ENCODE results near the gene AGAP1.

AGAP1 gene

DNA sequence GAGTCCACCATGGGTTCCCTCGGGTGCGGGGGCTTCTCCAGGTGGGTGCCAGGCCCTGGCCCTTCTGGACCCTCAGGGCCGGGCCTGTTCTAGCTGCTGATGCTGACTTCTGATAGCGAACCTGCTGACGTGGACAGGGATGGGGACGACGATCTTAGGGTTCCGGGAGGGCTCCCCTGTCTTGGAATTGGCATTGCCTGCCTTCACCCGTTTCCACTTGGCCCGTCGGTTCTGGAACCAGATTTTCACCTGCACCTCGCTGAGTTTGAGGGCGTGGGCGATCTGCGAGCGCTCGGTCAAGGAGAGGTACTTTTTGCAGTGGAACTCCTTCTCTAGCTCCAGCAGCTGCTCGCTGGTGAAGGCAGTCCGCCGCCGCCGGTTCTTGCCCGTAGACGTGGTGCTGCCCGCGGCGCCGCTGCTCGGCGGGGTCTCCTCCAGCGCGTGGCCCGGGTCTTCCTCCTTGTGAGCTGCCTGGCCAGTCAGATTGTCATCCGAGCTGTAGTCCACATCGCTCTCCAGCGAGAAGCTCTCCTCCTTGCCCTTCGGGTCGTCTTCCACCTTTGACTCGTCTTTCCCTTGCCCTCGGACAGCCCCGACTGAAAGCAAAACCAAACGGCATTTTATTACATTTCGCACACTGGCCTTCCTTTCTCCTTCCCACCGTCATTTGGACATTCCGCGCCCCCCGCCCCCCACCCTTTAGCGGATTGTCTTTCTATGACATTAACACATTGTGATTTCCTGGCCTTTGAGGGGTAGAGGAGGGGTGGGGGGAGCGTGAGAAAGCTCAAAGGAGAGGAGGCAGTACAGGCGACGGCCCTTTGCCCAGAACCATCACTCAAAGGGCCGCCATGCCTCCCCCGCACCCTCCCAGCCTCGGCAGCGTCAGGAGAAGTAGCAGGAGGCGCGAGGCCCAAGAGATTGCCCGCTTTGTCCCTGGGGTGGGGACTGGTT lies 672.3 kb downstream of the AGAP1 start:
- Histone ChIP-seq H3K36me3 (ENCODE audit: control insufficient read depth, insufficient read depth, low read length) (no peaks in the 10 kb centered on the region), H3K4me1 (ENCODE audit: control insufficient read depth, insufficient read depth, low read length) (peaks cover 30% of the 10 kb centered on the region), H3K27ac (ENCODE audit: insufficient read depth, low read depth, low read length, poor library complexity, severe bottlenecking) (peak overlapping the region; percentile 50), H3K4me3 (ENCODE audit: insufficient read depth, low read depth, low read length) (peak overlapping the region; percentile 55), H3K27me3 (ENCODE audit: control insufficient read depth, insufficient read depth, low read length, poor library complexity, severe bottlenecking) (peaks cover 100% of the 10 kb centered on the region), H3K9me3 (ENCODE audit: control insufficient read depth, low read length) (no peaks in the 10 kb centered on the region)
- WGBS, 2 experiments: 15 to 16% methylated on average over 54 to 58 of the region's 58 CpGs

DNA sequence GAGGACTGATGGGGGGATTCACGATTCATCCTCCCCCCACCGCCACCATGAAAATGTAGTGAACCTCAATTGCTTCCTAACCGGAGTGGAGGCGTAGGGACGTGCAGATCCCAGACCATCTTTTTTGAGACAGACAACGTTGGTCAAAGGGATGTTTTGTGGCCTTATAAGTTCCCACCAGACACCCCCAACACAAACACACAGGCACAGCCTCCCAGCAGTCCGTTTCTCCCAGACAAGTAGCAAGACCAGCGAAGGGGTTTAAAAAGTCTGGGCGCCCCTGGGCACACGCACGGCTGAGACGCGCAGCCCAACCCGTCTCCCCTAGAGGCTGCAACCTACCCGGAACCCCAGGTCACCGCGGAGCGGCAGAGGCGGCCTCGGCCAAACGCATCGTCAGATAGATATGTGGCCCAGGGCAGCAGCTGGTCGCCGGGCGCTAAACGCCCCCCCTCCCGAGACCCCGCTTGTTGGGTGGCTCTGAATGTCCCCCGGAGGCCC lies 673.0 kb downstream of the AGAP1 start:
- Histone ChIP-seq H3K4me1 (ENCODE audit: control insufficient read depth, insufficient read depth, low read length) (peaks cover 37% of the 10 kb centered on the region), H3K36me3 (ENCODE audit: control insufficient read depth, insufficient read depth, low read length) (no peaks in the 10 kb centered on the region), H3K27me3 (ENCODE audit: control insufficient read depth, insufficient read depth, low read length, poor library complexity, severe bottlenecking) (peaks cover 100% of the 10 kb centered on the region), H3K4me3 (ENCODE audit: insufficient read depth, low read depth, low read length) (peak overlapping the region; percentile 55), H3K9me3 (ENCODE audit: control insufficient read depth, low read length) (no peaks in the 10 kb centered on the region), H3K27ac (ENCODE audit: insufficient read depth, low read depth, low read length, poor library complexity, severe bottlenecking) (no peak overlapping the region)
- 1% methylated on average over 29 of the region's 29 CpGs for WGBS, 2 experiments

DNA sequence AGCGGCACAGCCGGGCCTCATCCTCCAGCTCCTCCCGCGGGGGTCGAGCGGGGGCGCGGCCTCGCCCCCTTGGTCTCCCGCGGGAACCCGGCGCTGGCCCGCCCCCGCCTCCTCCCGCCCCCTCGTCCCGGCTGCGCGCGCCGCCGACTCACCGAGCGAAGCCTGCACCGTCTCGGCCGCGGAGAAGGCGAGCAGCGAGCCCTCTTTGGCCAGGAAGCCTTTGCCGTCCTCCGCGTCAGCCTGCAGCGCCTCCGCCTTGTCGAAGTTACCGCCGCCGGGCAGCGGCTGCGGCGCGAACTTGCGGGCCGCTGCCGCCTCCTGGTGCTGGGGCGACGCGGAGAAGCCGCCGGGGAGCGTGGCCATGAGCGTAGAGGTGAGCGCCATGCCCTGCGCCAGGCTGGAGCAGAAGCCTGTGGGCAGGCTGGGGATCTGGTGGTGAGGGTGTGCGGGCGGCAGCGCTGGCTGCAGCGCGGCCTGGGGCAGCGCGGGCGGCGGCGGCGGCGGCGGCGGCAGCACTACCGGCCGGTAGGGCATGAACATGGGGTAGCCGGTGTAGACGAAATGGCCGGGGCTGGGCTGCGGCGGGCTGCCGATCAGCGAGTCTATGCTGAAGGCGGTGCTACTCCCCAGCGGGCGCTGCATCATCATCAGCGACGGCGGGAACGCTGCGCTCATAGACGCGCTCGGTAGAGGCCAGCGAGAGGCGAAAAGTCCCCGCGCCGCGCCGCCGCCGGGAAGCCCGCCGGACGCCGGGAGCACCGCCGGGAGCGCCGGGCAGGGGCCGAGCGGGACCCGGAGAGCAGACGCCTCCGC lies 673.7 kb downstream of the AGAP1 start:
- 0 to 1% methylated on average over 112 of the region's 112 CpGs for WGBS, 2 experiments
- Histone ChIP-seq H3K27me3 (ENCODE audit: control insufficient read depth, insufficient read depth, low read length, poor library complexity, severe bottlenecking) (peaks cover 100% of the 10 kb centered on the region), H3K9me3 (ENCODE audit: control insufficient read depth, low read length) (no peaks in the 10 kb centered on the region), H3K27ac (ENCODE audit: insufficient read depth, low read depth, low read length, poor library complexity, severe bottlenecking) (no peak overlapping the region), H3K4me3 (ENCODE audit: insufficient read depth, low read depth, low read length) (peak overlapping the region; percentile 55), H3K4me1 (ENCODE audit: control insufficient read depth, insufficient read depth, low read length) (peaks cover 43% of the 10 kb centered on the region), H3K36me3 (ENCODE audit: control insufficient read depth, insufficient read depth, low read length) (no peaks in the 10 kb centered on the region)

DNA sequence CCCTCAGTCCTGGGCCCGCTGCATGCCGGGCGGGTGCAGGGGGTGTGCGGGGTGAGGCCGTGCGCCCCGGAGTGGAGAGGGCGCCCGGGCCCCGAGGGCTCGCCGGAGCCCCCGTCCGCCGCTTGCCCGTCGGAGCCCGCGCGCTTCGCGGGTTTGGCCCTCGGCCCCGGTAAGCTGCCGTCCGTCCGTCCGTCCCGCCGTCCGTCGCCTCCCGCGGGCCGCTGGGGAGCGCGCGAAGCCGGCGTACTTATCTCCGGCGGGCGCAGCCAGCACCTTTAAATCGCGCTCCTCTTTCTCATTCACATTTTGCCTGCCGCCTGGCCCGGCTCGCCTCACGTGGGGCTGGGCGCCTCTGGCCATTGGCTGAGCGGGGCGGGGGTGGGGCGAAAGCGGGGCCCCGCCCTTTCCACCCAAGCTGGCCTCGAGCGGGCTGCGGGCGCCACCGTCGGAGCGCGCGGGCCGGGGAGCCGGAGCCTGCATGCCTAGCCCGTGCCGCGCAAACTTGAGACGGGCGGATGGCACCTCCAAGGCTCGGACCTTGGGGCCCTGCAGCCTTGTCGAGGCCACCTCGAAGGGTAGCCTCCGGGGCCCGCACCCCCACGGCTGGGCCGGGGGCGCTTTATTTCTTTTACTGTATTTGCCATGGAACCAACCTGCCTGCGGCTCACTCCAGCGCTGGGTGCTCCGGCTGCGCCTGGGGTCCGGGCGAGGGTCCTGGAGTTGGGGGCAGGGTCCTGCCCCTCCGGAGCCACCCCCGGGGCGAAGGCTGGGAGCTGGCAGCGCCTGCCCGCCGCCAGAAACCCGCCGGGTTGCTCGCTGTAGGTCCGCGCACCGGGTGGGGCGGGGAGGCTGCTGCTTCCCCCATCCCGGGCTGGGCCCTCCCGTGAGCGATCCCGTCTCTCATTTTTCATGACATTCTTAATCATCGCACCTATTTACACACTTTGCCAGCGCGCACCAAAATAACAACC lies 674.6 kb downstream of the AGAP1 start, which contains the start of gene GBX2:
TSS of gene GBX2 (minus strand) at position 277 of the 971 bp plus-strand sequence. CDS start 415 bp downstream, outside the sequence.
- Histone ChIP-seq H3K27me3 (ENCODE audit: control insufficient read depth, insufficient read depth, low read length, poor library complexity, severe bottlenecking) (peaks cover 100% of the 10 kb centered on the region), H3K4me1 (ENCODE audit: control insufficient read depth, insufficient read depth, low read length) (peaks cover 46% of the 10 kb centered on the region)

DNA sequence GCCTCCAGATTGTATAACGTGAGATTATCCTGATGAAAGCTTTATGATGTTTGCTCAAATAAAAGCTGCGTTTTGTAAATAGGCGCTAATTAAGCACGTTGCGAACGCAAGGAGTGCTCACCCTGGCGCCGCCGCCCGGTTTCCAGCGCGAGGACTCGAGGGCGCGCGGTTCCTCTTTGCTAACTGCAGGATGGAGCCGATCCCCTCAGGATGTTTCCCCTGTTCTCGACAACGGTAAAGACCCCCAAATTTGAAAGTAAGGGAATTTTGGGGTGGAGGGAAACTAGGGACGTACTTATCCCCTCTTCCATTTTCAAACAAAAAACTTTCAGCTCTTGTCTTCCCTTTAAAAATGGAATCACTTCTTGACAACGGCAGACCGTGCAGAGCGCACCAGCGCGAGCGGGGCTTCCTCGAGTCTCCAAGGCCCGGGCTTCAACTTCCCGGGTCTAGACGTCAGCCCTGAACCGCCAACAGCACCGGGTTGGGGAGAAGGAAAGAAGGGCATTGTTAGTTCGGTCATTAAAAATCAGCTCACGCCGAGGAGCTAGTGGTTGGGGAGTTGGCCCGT lies 675.4 kb downstream of the AGAP1 start:
- H3K36me3 ChIP-seq (ENCODE audit: control insufficient read depth, insufficient read depth, low read length): no peaks in the 10 kb centered on the region
- no peak overlapping the region for H3K27ac ChIP-seq (ENCODE audit: insufficient read depth, low read depth, low read length, poor library complexity, severe bottlenecking)
- peak overlapping the region; percentile 55 for H3K4me3 ChIP-seq (ENCODE audit: insufficient read depth, low read depth, low read length)
- peaks cover 100% of the 10 kb centered on the region for H3K27me3 ChIP-seq (ENCODE audit: control insufficient read depth, insufficient read depth, low read length, poor library complexity, severe bottlenecking)
- H3K9me3 ChIP-seq (ENCODE audit: control insufficient read depth, low read length): no peaks in the 10 kb centered on the region
- 1% methylated on average over 34 to 36 of the region's 36 CpGs for WGBS, 2 experiments
- peaks cover 50% of the 10 kb centered on the region for H3K4me1 ChIP-seq (ENCODE audit: control insufficient read depth, insufficient read depth, low read length)

More for the DNA sequence above, 674.6 kb downstream of the AGAP1 start, which contains the start of gene GBX2:
- H3K9me3 ChIP-seq (ENCODE audit: control insufficient read depth, low read length): no peaks in the 10 kb centered on the region
- H3K36me3 ChIP-seq (ENCODE audit: control insufficient read depth, insufficient read depth, low read length): no peaks in the 10 kb centered on the region
- 0 to 1% methylated on average over 102 to 105 of the region's 105 CpGs for WGBS, 2 experiments
- H3K4me3 ChIP-seq (ENCODE audit: insufficient read depth, low read depth, low read length): peak within 1 kb of the TSS; percentile 55
- H3K27ac ChIP-seq (ENCODE audit: insufficient read depth, low read depth, low read length, poor library complexity, severe bottlenecking): no peak within 1 kb of the TSS

DNA sequence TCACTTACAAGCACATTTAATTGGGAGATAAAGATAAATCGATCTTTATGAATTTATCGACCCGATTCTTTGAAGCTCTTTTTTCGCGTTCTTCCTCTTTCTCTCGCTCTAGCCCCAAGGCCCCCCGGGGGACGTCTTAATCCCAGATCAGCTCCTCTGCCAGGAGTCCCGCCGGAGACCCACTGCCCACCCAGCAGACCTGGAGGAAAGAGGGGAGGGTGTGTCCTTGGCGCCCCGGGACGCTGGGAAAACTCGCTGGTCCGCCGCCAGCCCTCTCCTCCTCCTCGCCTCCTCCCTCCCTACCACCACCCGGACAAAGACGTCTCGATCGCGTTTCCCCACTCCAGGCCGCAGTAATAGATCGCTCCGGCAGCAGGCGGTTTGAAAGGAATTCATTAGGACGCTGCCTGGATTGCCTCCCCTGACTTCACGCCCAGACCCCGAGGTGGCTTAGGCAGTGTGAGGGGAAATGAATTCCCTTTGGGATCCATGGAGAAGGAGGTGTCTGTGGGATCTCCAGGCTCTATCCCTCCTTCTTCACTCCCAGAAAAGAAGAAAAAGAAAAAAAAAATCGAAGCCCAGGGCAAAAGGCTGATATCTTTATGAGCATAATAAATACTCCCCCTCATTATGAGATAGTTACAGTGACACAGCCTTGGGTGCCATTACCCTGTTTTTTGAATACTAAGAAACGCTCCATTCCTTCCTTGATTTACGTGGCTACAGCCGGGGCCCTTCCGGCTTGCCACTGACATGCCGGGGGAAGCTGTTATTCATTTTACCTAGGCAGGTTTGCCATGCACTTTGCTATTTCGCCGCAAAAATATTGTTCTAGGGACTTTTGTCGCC lies 676.1 kb downstream of the AGAP1 start:
- peaks cover 55% of the 10 kb centered on the region for H3K4me1 ChIP-seq (ENCODE audit: control insufficient read depth, insufficient read depth, low read length)
- peaks cover 100% of the 10 kb centered on the region for H3K27me3 ChIP-seq (ENCODE audit: control insufficient read depth, insufficient read depth, low read length, poor library complexity, severe bottlenecking)
- no peak overlapping the region for H3K27ac ChIP-seq (ENCODE audit: insufficient read depth, low read depth, low read length, poor library complexity, severe bottlenecking)
- no peaks in the 10 kb centered on the region for H3K9me3 ChIP-seq (ENCODE audit: control insufficient read depth, low read length)
- H3K4me3 ChIP-seq (ENCODE audit: insufficient read depth, low read depth, low read length): no peak overlapping the region
- no peaks in the 10 kb centered on the region for H3K36me3 ChIP-seq (ENCODE audit: control insufficient read depth, insufficient read depth, low read length)
- WGBS, 2 experiments: 2% methylated on average over 37 to 38 of the region's 38 CpGs

DNA sequence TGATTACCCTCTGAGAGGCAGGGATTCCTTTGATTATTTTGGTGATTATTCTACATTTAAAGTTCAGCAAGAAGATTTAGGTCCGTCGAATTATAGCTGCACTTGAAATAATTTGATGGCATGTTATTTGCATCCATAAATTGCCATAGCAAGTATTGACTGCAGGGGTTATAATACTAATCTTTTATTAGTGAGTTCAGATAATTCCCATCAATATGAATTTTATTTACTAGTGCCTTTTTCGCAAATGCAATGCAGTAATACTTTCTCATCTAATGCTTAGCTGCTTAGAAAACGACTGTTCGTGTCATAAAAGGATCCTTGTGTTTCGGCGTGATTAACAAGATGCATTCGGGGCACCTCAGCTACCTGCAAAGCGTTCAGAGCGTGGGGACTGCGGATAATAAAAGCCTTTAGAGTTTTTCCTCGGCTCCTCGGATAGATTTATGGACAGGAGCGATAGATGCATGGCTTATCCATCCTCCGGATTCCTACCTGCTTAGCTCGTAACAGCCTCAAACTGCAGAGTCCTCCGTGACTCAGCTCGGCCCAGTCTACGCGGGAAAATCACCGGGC lies 676.8 kb downstream of the AGAP1 start:
- Histone ChIP-seq H3K27ac (ENCODE audit: insufficient read depth, low read depth, low read length, poor library complexity, severe bottlenecking) (no peak overlapping the region), H3K4me3 (ENCODE audit: insufficient read depth, low read depth, low read length) (no peak overlapping the region), H3K4me1 (ENCODE audit: control insufficient read depth, insufficient read depth, low read length) (peaks cover 59% of the 10 kb centered on the region), H3K27me3 (ENCODE audit: control insufficient read depth, insufficient read depth, low read length, poor library complexity, severe bottlenecking) (peaks cover 100% of the 10 kb centered on the region), H3K9me3 (ENCODE audit: control insufficient read depth, low read length) (no peaks in the 10 kb centered on the region), H3K36me3 (ENCODE audit: control insufficient read depth, insufficient read depth, low read length) (no peaks in the 10 kb centered on the region)
- 7 to 9% methylated on average over 20 to 21 of the region's 21 CpGs for WGBS, 2 experiments

DNA sequence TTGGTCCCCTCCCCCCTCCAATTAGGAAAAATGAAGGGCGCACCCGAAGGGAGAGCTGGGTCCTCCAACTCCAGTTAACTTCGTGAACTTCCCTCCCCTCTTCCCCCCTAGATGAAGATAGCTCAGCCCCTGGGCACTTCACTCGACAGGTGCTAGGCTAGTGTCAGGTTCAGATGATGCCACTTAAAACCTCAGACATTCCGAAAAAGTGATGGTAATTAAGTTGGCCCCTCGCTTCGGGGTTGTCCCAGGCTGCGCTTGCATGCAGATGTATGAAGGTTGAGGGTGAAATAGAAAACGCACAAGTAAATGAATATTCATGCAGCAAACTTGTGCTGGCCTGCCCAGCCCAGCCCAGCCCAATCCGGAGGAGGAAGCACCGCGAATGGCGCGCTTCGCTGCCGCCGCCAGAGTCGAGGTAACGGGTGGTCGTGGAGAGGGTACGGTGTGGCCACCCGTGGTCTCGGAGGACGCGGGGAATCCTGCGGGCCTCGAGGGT lies 677.4 kb downstream of the AGAP1 start:
- WGBS, 2 experiments: 1% methylated on average over 27 of the region's 27 CpGs
- Histone ChIP-seq H3K27ac (ENCODE audit: insufficient read depth, low read depth, low read length, poor library complexity, severe bottlenecking) (no peak overlapping the region), H3K9me3 (ENCODE audit: control insufficient read depth, low read length) (no peaks in the 10 kb centered on the region), H3K36me3 (ENCODE audit: control insufficient read depth, insufficient read depth, low read length) (no peaks in the 10 kb centered on the region), H3K27me3 (ENCODE audit: control insufficient read depth, insufficient read depth, low read length, poor library complexity, severe bottlenecking) (peaks cover 100% of the 10 kb centered on the region), H3K4me3 (ENCODE audit: insufficient read depth, low read depth, low read length) (no peak overlapping the region), H3K4me1 (ENCODE audit: control insufficient read depth, insufficient read depth, low read length) (peaks cover 61% of the 10 kb centered on the region)
